ENCODE results near the gene HEXA. TPM values are rescaled to one million over a fixed set of nuclear protein-coding genes. Genes with fewer than 3 reads are reported as not detected.

HEXA gene
- total RNA-seq, 4 donors from 2014 or later = 104 to 140 (median 111) TPM

- intact Hi-C loops (cut with DNase I) = no loop called here
- H3K4me1 ChIP-seq = no peaks in the 10 kb centered on the region
- H3K9me3 ChIP-seq = no peaks in the 10 kb centered on the region
- no peak overlapping the region for H3K4me3 ChIP-seq (replicated peaks in 1 of 3)
- DNase-seq = no peak
- 98% methylated on average over 2 of the region's 2 CpGs for WGBS, 2 donors
- no peak for TF ChIP-seq CTCF (IDR thresholded peaks at IDR 0.05)
- TF ChIP-seq POLR2A (IDR thresholded peaks at IDR 0.05) = no peak
- no peaks in the 10 kb centered on the region for H3K27me3 ChIP-seq
- H3K27ac ChIP-seq = no peak overlapping the region
- H3K36me3 ChIP-seq = peaks cover 0 to under 1% of the 10 kb centered on the region in 2 donors
Observed at GRCh38 chr15:72338148-72338547, 37.7 kb downstream of the HEXA start.

- no peak for DNase-seq
- H3K4me3 ChIP-seq (replicated peaks in 1 of 3) = no peak overlapping the region
- no peaks in the 10 kb centered on the region for H3K27me3 ChIP-seq
- no peaks in the 10 kb centered on the region for H3K36me3 ChIP-seq
- intact Hi-C loops (cut with DNase I) = no loop called here
- no peaks in the 10 kb centered on the region for H3K9me3 ChIP-seq
- no peaks in the 10 kb centered on the region for H3K4me1 ChIP-seq
- H3K27ac ChIP-seq = no peak overlapping the region
- 92 to 98% methylated on average over 2 of the region's 2 CpGs for WGBS, 2 donors
- no peak for TF ChIP-seq POLR2A (IDR thresholded peaks at IDR 0.05)
- TF ChIP-seq CTCF (IDR thresholded peaks at IDR 0.05) = no peak
Observed at GRCh38 chr15:72334842-72335241, 41.0 kb downstream of the HEXA start.

- intact Hi-C loops (cut with DNase I) = no loop called here
- WGBS, 2 donors = 85 to 90% methylated on average over 3 of the region's 3 CpGs
Observed at GRCh38 chr15:72331021-72331420, 44.8 kb downstream of the HEXA start.

GRCh38 chr15:72323752-72324151, 52.1 kb downstream of the HEXA start:
- WGBS, 2 donors = 95 to 100% methylated on average over 1 of the region's 1 CpG
- H3K36me3 ChIP-seq = peaks cover 0 to 8% of the 10 kb centered on the region in 2 donors
- H3K27ac ChIP-seq = no peak overlapping the region
- DNase-seq = no peak
- intact Hi-C loops (cut with DNase I) = no loop called here
- H3K4me3 ChIP-seq (replicated peaks in 1 of 3) = no peak overlapping the region
- no peak for TF ChIP-seq CTCF (IDR thresholded peaks at IDR 0.05)
- TF ChIP-seq POLR2A (IDR thresholded peaks at IDR 0.05) = no peak
- H3K9me3 ChIP-seq = no peaks in the 10 kb centered on the region
- peaks cover 7 to 15% of the 10 kb centered on the region in 2 donors for H3K4me1 ChIP-seq
- no peaks in the 10 kb centered on the region for H3K27me3 ChIP-seq

More at GRCh38 chr15:72331021-72331420, 44.8 kb downstream of the HEXA start:
- Histone ChIP-seq H3K36me3 (peaks cover 0 to 8% of the 10 kb centered on the region in 2 donors), H3K27me3 (no peaks in the 10 kb centered on the region), H3K4me3 (replicated peaks in 1 of 3) (no peak overlapping the region), H3K4me1 (no peaks in the 10 kb centered on the region), H3K9me3 (no peaks in the 10 kb centered on the region), H3K27ac (no peak overlapping the region)
- TF ChIP-seq POLR2A (IDR thresholded peaks at IDR 0.05) (no peak), CTCF (IDR thresholded peaks at IDR 0.05) (no peak)
- no peak for DNase-seq

GRCh38 chr15:72319985-72320671, 55.7 kb downstream of the HEXA start, which contains the start of gene CELF6:
Gene CELF6 (minus strand): TSS chr15:72320157. CDS start chr15:72319874, 283 bp downstream.
- TF ChIP-seq POLR2A (IDR thresholded peaks at IDR 0.05) (no peak), CTCF (IDR thresholded peaks at IDR 0.05) (no peak)
- intact Hi-C loops (cut with DNase I) = no loop called here
- Histone ChIP-seq H3K27ac (no peak within 1 kb of the TSS), H3K27me3 (no peaks in the 10 kb centered on the region), H3K4me3 (replicated peaks in 1 of 3) (peak within 1 kb of the TSS in 1 of 3 donors; percentile 43), H3K9me3 (no peaks in the 10 kb centered on the region), H3K36me3 (no peaks in the 10 kb centered on the region), H3K4me1 (peaks cover 7 to 15% of the 10 kb centered on the region in 2 donors)
- DNase-seq = peak; percentile 81 to 85
- 2% methylated on average over 13 to 31 of the region's 58 CpGs for WGBS, 2 donors

Data from thyroid gland (tissue), 4 donors.